CD8-positive, alpha-beta memory T cell (primary cell): ENCODE results near the gene SCFD2. TPM values are rescaled to one million over a fixed set of nuclear protein-coding genes. Genes with fewer than 3 reads are reported as not detected.
"Not testable (repeated sequence)": the region's sequence is repeated elsewhere in the genome, so short reads cannot be mapped to it uniquely, and the experiment has no call there.

Source experiments
- CTCF ChIA-PET: fragments of 350-600 bp; sonication (Branson Sonifier 250); formaldehyde crosslinking; loops from one replicate; lab custom pipeline; 2021; ENCODE audit warnings: antibody characterized with exemption; lab: Charles Lee
- POLR2A ChIA-PET: fragments of 350-600 bp; sonication (Branson Sonifier 250); formaldehyde crosslinking; loops from one replicate; lab custom pipeline; 2021; ENCODE audit warnings: antibody characterized with exemption; lab: Charles Lee
- DNase-seq, 5 donors: peaks; one replicate each; pipeline versions ENCODE4 v3.0.0 to v3.0.0-alpha.2; 2020 to 2022; ENCODE audit warnings: mixed read lengths in 1 of 5
- H3K27ac ChIP-seq: one replicate; pipeline ENCODE4 v1.7.0; 2013; ENCODE audit warnings: low read depth, mild to moderate bottlenecking, low read length, moderate library complexity
- H3K27me3 ChIP-seq: 2 replicates; pipeline ENCODE4 v1.7.0; 2013; ENCODE audit warnings: low read length, mild to moderate bottlenecking; ENCODE audit not compliant: insufficient read depth, poor library complexity, severe bottlenecking
- H3K36me3 ChIP-seq: 2 replicates; pipeline ENCODE4 v1.7.0; 2013; ENCODE audit warnings: mild to moderate bottlenecking, low read length, moderate library complexity; ENCODE audit not compliant: insufficient read depth
- H3K4me1 ChIP-seq: 2 replicates; pipeline ENCODE4 v1.7.0; 2013; ENCODE audit warnings: mild to moderate bottlenecking, low read length, moderate library complexity; ENCODE audit not compliant: insufficient read depth
- H3K4me3 ChIP-seq: 2 replicates; pipeline ENCODE4 v1.7.0; 2013; ENCODE audit warnings: mild to moderate bottlenecking, low read length
- H3K9me3 ChIP-seq: 2 replicates; pipeline ENCODE4 v1.7.0; 2013; ENCODE audit warnings: mild to moderate bottlenecking, low read length
- H3K27ac Mint-ChIP-seq, 8 donors: one replicate each; pipeline ENCODE4 v1.8.0; 2020 to 2021; ENCODE audit warnings: mixed read lengths in 8 of 8, mild to moderate bottlenecking in 6 of 8, inconsistent platforms in 3 of 8, moderate library complexity in 3 of 8
- H3K27me3 Mint-ChIP-seq, 2 donors: one replicate each; pipeline ENCODE4 v1.8.0; 2020 to 2021; ENCODE audit warnings: mixed read lengths in 2 of 2, mild to moderate bottlenecking in 1 of 2, moderate library complexity in 1 of 2
- H3K36me3 Mint-ChIP-seq, 3 donors: one replicate each; pipeline ENCODE4 v1.8.0; 2020 to 2021; ENCODE audit warnings: mixed read lengths in 3 of 3, inconsistent platforms in 1 of 3, mild to moderate bottlenecking in 1 of 3
- H3K4me1 Mint-ChIP-seq, 3 donors: one replicate each; pipeline ENCODE4 v1.8.0; 2020 to 2021; ENCODE audit warnings: mixed read lengths in 3 of 3, inconsistent platforms in 1 of 3, mild to moderate bottlenecking in 1 of 3
- H3K4me3 Mint-ChIP-seq, 7 donors: one replicate each; pipeline ENCODE4 v1.8.0; 2020 to 2021; ENCODE audit warnings: mixed read lengths in 7 of 7, mild to moderate bottlenecking in 6 of 7, moderate library complexity in 4 of 7, inconsistent platforms in 2 of 7
- H3K9me3 Mint-ChIP-seq, 5 donors: one replicate each; pipeline ENCODE4 v1.8.0; 2020 to 2022; ENCODE audit warnings: mixed read lengths in 5 of 5, mild to moderate bottlenecking in 3 of 5, moderate library complexity in 2 of 5, inconsistent platforms in 1 of 5
- polyA plus RNA-seq: library from polyadenylated mRNA; unstranded; fragments of 300-500 nt; fragmentation: Illumina TruSeq; gene quantifications from one replicate; pipeline ENCODE4 v1.2.3, GENCODE V29; 2021
- total RNA-seq, 2 experiments: library from RNA; stranded (reverse); gene quantifications; one replicate each; pipeline ENCODE4 v1.2.3, GENCODE V29; 2021

SCFD2 gene
- total and polyA plus RNA-seq, 3 experiments from 2014 or later: 18.1 to 29.1 (median 25.7) TPM

DNA sequence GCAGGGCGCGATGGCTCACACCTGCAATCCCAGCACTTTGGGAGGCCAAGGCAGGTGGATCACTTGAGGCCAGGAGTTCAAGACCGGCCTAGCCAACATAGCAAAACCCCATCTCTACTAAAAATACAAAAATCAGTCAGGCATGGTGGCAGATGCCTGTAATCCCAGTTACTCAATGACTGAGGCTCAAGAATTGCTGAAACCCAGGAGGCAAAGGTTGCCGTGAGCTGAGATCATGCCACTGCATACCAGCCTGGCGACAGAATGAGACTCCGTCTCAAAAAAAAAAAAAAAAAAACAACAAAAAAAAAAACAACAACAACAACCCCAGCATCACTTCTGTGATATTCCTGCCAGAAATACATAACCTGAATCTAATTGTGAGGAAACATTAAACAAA, 30.9 kb downstream of the SCFD2 start:
- H3K4me3 ChIP-seq, DNase-seq, H3K27ac Mint-ChIP-seq, H3K4me1 ChIP-seq, H3K36me3 ChIP-seq, H3K27me3 ChIP-seq, H3K9me3 Mint-ChIP-seq, H3K27me3 Mint-ChIP-seq, H3K9me3 ChIP-seq, H3K4me3 Mint-ChIP-seq, POLR2A ChIA-PET, H3K27ac ChIP-seq, CTCF ChIA-PET: not testable (repeated sequence)
- H3K36me3 Mint-ChIP-seq: peaks cover 12 to 35% (median 20%) of the 10 kb centered on the region in 3 donors
- H3K4me1 Mint-ChIP-seq: peaks cover 4 to 18% (median 5%) of the 10 kb centered on the region in 3 donors

DNA sequence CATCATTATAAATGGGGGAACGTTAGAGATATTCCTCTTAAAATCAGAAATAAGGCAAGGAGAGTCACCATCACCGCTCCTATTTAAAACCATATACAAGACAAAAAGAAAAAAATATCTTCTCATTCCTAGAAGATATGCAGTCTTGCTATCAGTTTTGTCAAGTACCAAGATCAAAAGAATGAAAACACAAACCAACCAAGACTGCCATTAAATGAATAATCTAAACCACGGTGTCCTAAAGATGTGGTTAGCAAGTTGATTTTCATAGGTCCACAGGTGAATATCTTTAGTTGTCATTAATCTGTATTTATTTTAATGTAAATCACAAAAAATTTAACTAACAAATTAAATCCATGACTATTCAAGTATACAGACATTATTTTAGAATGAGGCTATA, 39.3 kb downstream of the SCFD2 start:
- peaks cover 7 to 34% (median 9%) of the 10 kb centered on the region in 3 donors for H3K36me3 Mint-ChIP-seq
- ChIA-PET POLR2A (no interaction called here), CTCF (no interaction called here)

DNA sequence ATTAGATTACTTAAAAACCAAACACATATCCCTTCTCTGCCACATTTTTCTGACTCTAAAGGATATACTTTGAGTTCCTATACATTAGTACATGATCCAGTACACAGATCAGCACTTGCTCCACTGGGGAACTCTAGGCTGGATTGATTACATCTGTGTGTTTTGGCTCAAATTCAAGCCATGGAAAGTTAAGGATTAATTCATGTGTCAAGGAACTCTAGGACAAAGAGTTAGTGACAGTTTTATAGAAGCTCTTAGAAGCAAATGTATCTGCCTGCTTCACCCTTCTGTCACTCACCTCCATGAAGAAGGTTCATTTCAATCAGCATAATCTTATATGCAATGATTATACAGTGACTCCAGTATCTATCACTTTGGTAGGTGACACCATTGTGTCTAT, 43.2 kb downstream of the SCFD2 start:
- Mint-ChIP-seq H3K4me1 (peaks cover 29 to 36% (median 29%) of the 10 kb centered on the region in 3 donors), H3K27me3 (no peaks in the 10 kb centered on the region), H3K36me3 (peaks cover 6 to 22% (median 6%) of the 10 kb centered on the region in 3 donors), H3K4me3 (no peak overlapping the region), H3K9me3 (no peaks in the 10 kb centered on the region), H3K27ac (no peak overlapping the region)
- no peak overlapping the region for H3K4me3 ChIP-seq
- H3K4me1 ChIP-seq: no peaks in the 10 kb centered on the region
- POLR2A ChIA-PET: no interaction called here
- no peaks in the 10 kb centered on the region for H3K9me3 ChIP-seq
- H3K27ac ChIP-seq: no peak overlapping the region
- no peak for DNase-seq
- CTCF ChIA-PET: no interaction called here
- no peaks in the 10 kb centered on the region for H3K36me3 ChIP-seq
- no peaks in the 10 kb centered on the region for H3K27me3 ChIP-seq

More for the DNA sequence above, 39.3 kb downstream of the SCFD2 start:
- DNase-seq: no peak
- H3K9me3 ChIP-seq: no peaks in the 10 kb centered on the region
- Mint-ChIP-seq H3K27me3 (no peaks in the 10 kb centered on the region), H3K27ac (no peak overlapping the region), H3K4me1 (peaks cover 26 to 28% (median 28%) of the 10 kb centered on the region in 3 donors), H3K4me3 (no peak overlapping the region), H3K9me3 (no peaks in the 10 kb centered on the region)
- H3K36me3 ChIP-seq: no peaks in the 10 kb centered on the region
- no peaks in the 10 kb centered on the region for H3K4me1 ChIP-seq
- H3K27ac ChIP-seq: no peak overlapping the region
- H3K27me3 ChIP-seq: no peaks in the 10 kb centered on the region
- H3K4me3 ChIP-seq: no peak overlapping the region

DNA sequence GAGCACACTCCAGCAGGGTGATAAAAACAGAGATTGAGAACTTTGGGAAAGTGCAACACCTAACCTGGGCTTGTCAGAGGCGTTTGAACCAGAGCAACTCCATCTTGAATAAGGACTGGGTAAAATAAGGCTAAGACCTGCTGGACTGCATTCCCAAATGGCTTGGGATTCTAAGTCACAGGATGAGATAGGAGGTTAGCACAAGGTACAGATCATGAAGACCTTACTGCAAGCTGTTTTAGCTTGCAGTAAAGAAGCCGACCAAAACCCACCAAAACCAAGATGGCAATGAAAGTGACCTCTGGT, 43.9 kb downstream of the SCFD2 start:
- peaks cover 21 to 32% (median 23%) of the 10 kb centered on the region in 3 donors for H3K4me1 Mint-ChIP-seq
- no peak for DNase-seq
- Histone ChIP-seq H3K36me3 (no peaks in the 10 kb centered on the region), H3K4me3 (no peak overlapping the region), H3K4me1 (no peaks in the 10 kb centered on the region), H3K9me3 (no peaks in the 10 kb centered on the region), H3K27ac (no peak overlapping the region), H3K27me3 (no peaks in the 10 kb centered on the region)
- no peaks in the 10 kb centered on the region for H3K9me3 Mint-ChIP-seq
- H3K4me3 Mint-ChIP-seq: no peak overlapping the region
- H3K36me3 Mint-ChIP-seq: peaks cover 3 to 15% (median 3%) of the 10 kb centered on the region in 3 donors
- POLR2A ChIA-PET: no interaction called here
- H3K27me3 Mint-ChIP-seq: no peaks in the 10 kb centered on the region
- CTCF ChIA-PET: no interaction called here
- no peak overlapping the region for H3K27ac Mint-ChIP-seq

DNA sequence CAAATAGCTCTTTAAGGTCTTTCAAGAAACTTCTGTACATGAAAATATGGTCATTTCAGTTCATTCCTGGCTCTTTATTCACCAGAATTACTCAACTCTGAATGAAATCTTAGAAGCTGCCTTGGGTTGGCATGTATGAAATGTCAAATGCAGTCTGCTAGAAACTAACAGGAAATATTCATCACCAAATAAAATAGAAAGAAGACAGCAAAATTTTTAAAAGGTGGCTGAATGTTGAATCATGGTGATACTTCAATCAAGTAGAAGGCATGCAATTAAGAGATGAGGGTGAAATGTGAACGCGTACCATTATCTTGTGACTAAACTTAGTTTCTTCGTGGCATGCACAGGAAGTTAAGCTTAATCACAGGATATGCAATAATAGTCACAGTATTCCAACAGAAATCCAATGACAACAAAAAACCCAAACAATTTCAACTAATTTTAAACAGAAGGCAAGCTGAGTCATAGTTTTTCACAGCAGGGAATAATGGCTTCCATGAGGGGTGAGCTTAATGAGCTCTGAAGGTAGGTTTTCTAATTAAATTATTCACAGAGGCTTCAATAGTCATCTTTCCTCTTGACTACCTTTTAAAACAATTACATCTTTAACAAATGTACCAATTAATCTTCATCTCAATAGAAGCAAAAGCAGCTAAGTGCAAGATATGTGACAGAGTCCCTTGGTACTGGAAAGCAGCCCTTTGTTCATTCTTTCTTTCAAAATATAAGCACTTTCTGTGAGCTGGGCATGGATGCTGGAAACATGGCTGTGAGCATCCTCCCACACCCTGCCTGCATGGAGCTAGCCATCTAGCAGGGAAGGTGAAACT, 44.5 kb downstream of the SCFD2 start:
- H3K36me3 Mint-ChIP-seq: peaks cover 2 to 14% (median 3%) of the 10 kb centered on the region in 3 donors
- Histone ChIP-seq H3K36me3 (no peaks in the 10 kb centered on the region), H3K9me3 (no peaks in the 10 kb centered on the region), H3K4me1 (no peaks in the 10 kb centered on the region), H3K27ac (no peak overlapping the region), H3K27me3 (no peaks in the 10 kb centered on the region), H3K4me3 (no peak overlapping the region)
- no peak for DNase-seq
- ChIA-PET CTCF (no interaction called here), POLR2A (no interaction called here)
- peaks cover 16 to 31% (median 21%) of the 10 kb centered on the region in 3 donors for H3K4me1 Mint-ChIP-seq
- no peaks in the 10 kb centered on the region for H3K27me3 Mint-ChIP-seq
- no peaks in the 10 kb centered on the region for H3K9me3 Mint-ChIP-seq
- H3K4me3 Mint-ChIP-seq: no peak overlapping the region
- H3K27ac Mint-ChIP-seq: peak overlapping the region in 2 of 8 donors; percentile 41 to 57

DNA sequence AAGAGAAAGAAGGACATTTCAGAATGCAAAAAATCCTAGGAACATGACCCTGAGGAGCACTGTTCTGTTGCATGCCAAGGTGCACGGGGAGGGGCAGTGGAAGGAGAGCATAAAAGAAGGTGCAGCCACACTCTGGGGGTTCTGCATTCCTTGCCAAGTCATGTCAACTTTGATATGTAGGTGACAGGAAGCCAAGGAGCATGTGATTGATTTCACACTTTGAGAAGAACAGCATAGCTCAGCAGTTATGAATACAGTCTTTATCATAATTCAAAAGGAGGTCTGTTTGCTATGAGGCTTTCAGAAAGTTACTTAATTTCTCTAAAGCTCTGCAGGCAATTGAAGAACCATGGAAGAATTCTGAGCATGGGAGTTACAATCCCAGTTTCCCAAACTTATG, 50.6 kb downstream of the SCFD2 start:
- Mint-ChIP-seq H3K9me3 (no peaks in the 10 kb centered on the region), H3K27ac (peak overlapping the region in 3 of 8 donors; percentile 23 to 66 (median 39)), H3K27me3 (no peaks in the 10 kb centered on the region), H3K4me3 (peak overlapping the region in 3 of 7 donors; percentile 5 to 24 (median 10)), H3K36me3 (peaks cover 3 to 18% (median 4%) of the 10 kb centered on the region in 3 donors), H3K4me1 (peaks cover 18 to 26% (median 18%) of the 10 kb centered on the region in 3 donors)
- CTCF ChIA-PET: no interaction called here
- H3K4me1 ChIP-seq: peaks cover 9% of the 10 kb centered on the region
- H3K36me3 ChIP-seq: no peaks in the 10 kb centered on the region
- POLR2A ChIA-PET: no interaction called here
- DNase-seq: no peak
- H3K9me3 ChIP-seq: no peaks in the 10 kb centered on the region
- no peaks in the 10 kb centered on the region for H3K27me3 ChIP-seq
- H3K4me3 ChIP-seq: no peak overlapping the region
- H3K27ac ChIP-seq: no peak overlapping the region

DNA sequence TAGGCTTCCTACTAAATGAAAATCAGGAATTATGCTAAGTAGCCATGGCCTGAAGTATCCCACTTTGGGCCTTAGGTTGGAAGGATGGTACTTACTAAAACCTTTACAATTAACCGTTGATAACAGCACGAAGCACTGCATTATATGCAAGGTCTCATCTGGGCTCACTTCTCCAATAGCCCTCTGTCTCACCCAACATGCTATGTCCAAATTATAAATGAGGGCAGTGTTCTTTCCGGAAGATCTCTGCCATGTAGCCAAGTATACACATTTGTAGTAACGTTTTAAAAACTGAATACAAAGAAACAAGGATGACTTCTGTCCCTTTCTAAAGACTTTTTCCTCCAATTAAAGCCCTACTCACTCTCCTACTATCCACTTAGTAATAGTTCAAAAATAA, 51.6 kb downstream of the SCFD2 start:
- Histone ChIP-seq H3K27me3 (no peaks in the 10 kb centered on the region), H3K9me3 (no peaks in the 10 kb centered on the region), H3K4me3 (no peak overlapping the region), H3K4me1 (peaks cover 9% of the 10 kb centered on the region), H3K27ac (no peak overlapping the region), H3K36me3 (no peaks in the 10 kb centered on the region)
- ChIA-PET CTCF (no interaction called here), POLR2A (no interaction called here)
- Mint-ChIP-seq H3K27ac (no peak overlapping the region), H3K4me1 (peaks cover 18 to 26% (median 18%) of the 10 kb centered on the region in 3 donors), H3K36me3 (peaks cover 3 to 22% (median 4%) of the 10 kb centered on the region in 3 donors), H3K4me3 (no peak overlapping the region), H3K9me3 (no peaks in the 10 kb centered on the region), H3K27me3 (no peaks in the 10 kb centered on the region)
- no peak for DNase-seq

DNA sequence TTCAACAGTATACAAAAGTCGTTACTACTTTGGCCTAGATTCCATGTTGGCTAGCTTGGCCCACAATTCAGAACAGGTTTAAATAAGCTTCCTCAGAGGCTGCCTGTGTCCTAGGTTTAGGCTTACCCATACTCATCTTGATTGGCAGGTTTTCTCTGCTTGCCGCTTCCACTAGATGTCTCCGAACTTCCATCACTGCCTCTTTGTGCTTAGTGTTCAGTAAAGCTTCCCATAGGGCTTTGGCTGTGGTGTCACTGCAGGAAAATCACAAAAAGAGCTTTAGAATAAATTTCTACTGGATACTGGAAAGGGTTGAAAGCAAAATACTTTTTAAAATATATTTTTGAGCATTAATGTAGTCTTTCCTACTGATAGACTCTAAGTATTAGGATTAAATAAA, 52.4 kb downstream of the SCFD2 start:
- Histone ChIP-seq H3K27ac (no peak overlapping the region), H3K36me3 (no peaks in the 10 kb centered on the region), H3K9me3 (no peaks in the 10 kb centered on the region), H3K4me3 (no peak overlapping the region), H3K27me3 (no peaks in the 10 kb centered on the region), H3K4me1 (peaks cover 9% of the 10 kb centered on the region)
- peaks cover 3 to 25% (median 7%) of the 10 kb centered on the region in 3 donors for H3K36me3 Mint-ChIP-seq
- ChIA-PET POLR2A (no interaction called here), CTCF (no interaction called here)
- no peak for DNase-seq
- no peaks in the 10 kb centered on the region for H3K9me3 Mint-ChIP-seq
- no peak overlapping the region for H3K27ac Mint-ChIP-seq
- H3K4me3 Mint-ChIP-seq: no peak overlapping the region
- H3K27me3 Mint-ChIP-seq: no peaks in the 10 kb centered on the region
- H3K4me1 Mint-ChIP-seq: peaks cover 18 to 22% (median 19%) of the 10 kb centered on the region in 3 donors
